ACC112 (cell line): Measurements from ENCODE around the gene XIRP1.

Experiments
- H2AFZ ChIP-seq: fragments of 200-600 bp; sonication (generic); one replicate; pipeline ENCODE4 v1.6.0; 2017; ENCODE audit warnings: antibody characterized with exemption, low read length; ENCODE audit not compliant: unreplicated experiment
- H3K27ac ChIP-seq: fragments of 200-600 bp; sonication (generic); 2 replicates; pipeline ENCODE4 v1.5.1; 2014; ENCODE audit warnings: low read depth, mild to moderate bottlenecking, antibody characterized with exemption, low read length, moderate library complexity
- H3K27me3 ChIP-seq: fragments of 200-600 bp; sonication (generic); 2 replicates; pipeline ENCODE4 v1.6.1; 2014; ENCODE audit warnings: mild to moderate bottlenecking, antibody characterized with exemption, low read length, moderate library complexity, mixed read lengths; ENCODE audit not compliant: insufficient read depth
- H3K36me3 ChIP-seq: fragments of 200-600 bp; sonication (generic); 2 replicates; pipeline ENCODE4 v1.6.1; 2016; ENCODE audit warnings: mild to moderate bottlenecking, antibody characterized with exemption, low read length, moderate library complexity, mixed read lengths; ENCODE audit not compliant: insufficient read depth
- H3K4me1 ChIP-seq: fragments of 200-600 bp; sonication (generic); one replicate; pipeline ENCODE4 v1.6.1; 2016; ENCODE audit warnings: low read length, mixed read lengths; ENCODE audit not compliant: insufficient read depth, unreplicated experiment, control insufficient read depth
- H3K4me3 ChIP-seq: fragments of 200-600 bp; sonication (generic); 2 replicates; pipeline ENCODE4 v1.5.1; 2014; ENCODE audit warnings: mild to moderate bottlenecking, low read depth, low read length
- H3K79me2 ChIP-seq: fragments of 200-600 bp; sonication (generic); one replicate; pipeline ENCODE4 v1.6.0; 2016; ENCODE audit warnings: low read length; ENCODE audit not compliant: control insufficient read depth, unreplicated experiment, insufficient read depth

XIRP1 gene

GRCh38 chr3:39141171-39141995 is 51.0 kb downstream of the XIRP1 start:
- peaks cover 43% of the 10 kb centered on the region for H3K79me2 ChIP-seq
- H3K27ac ChIP-seq, result no peak overlapping the region; the same call in 1 of the 2 replicates
- no peak overlapping the region for H2AFZ ChIP-seq
- no peak overlapping the region for H3K4me3 ChIP-seq
- H3K36me3 ChIP-seq, result peaks cover 19% of the 10 kb centered on the region; the same call in 1 of the 2 replicates
- no peaks in the 10 kb centered on the region for H3K27me3 ChIP-seq
- H3K4me1 ChIP-seq, result peaks cover 28% of the 10 kb centered on the region

GRCh38 chr3:39140341-39140971 is 51.9 kb downstream of the XIRP1 start:
- Histone ChIP-seq H3K79me2 (peaks cover 33% of the 10 kb centered on the region), H3K4me3 (no peak overlapping the region), H3K27ac (no peak overlapping the region), H3K27me3 (no peaks in the 10 kb centered on the region), H2AFZ (no peak overlapping the region), H3K4me1 (peaks cover 20% of the 10 kb centered on the region), H3K36me3 (peaks cover 14% of the 10 kb centered on the region; the same call in 1 of the 2 replicates)

- Histone ChIP-seq H3K27ac (no peak overlapping the region), H3K27me3 (no peaks in the 10 kb centered on the region), H3K4me1 (peaks cover 20% of the 10 kb centered on the region)
These were observed 53.0 kb downstream of the XIRP1 start for GRCh38 chr3:39139442-39139841.

GRCh38 chr3:39138804-39139415 is 53.5 kb downstream of the XIRP1 start:
- Histone ChIP-seq H3K4me1 (peaks cover 20% of the 10 kb centered on the region), H3K27me3 (no peaks in the 10 kb centered on the region), H3K4me3 (no peak overlapping the region), H3K79me2 (peaks cover 23% of the 10 kb centered on the region), H3K27ac (no peak overlapping the region), H3K36me3 (0 out of 2 replicates have a peak, but pooled peaks cover 6% of the 10 kb centered on the region), H2AFZ (no peak overlapping the region)

More at GRCh38 chr3:39139442-39139841, 53.0 kb downstream of the XIRP1 start:
- 0 out of 2 replicates have a peak, but pooled peaks cover 6% of the 10 kb centered on the region for H3K36me3 ChIP-seq
- H3K4me3 ChIP-seq, result no peak overlapping the region
- H2AFZ ChIP-seq, result no peak overlapping the region
- H3K79me2 ChIP-seq, result peaks cover 25% of the 10 kb centered on the region

GRCh38 chr3:39137991-39138803 is 54.2 kb downstream of the XIRP1 start:
- Histone ChIP-seq H3K4me3 (no peak overlapping the region), H2AFZ (no peak overlapping the region), H3K4me1 (peaks cover 20% of the 10 kb centered on the region), H3K27me3 (no peaks in the 10 kb centered on the region), H3K27ac (no peak overlapping the region), H3K79me2 (peaks cover 16% of the 10 kb centered on the region), H3K36me3 (0 out of 2 replicates have a peak, but pooled peaks cover 6% of the 10 kb centered on the region)

- Histone ChIP-seq H3K4me1 (peaks cover 18% of the 10 kb centered on the region), H3K27me3 (no peaks in the 10 kb centered on the region), H2AFZ (no peak overlapping the region), H3K36me3 (0 out of 2 replicates have a peak, but pooled peaks cover 3% of the 10 kb centered on the region), H3K27ac (no peak overlapping the region), H3K4me3 (no peak overlapping the region), H3K79me2 (peaks cover 9% of the 10 kb centered on the region)
These were observed 54.9 kb downstream of the XIRP1 start for GRCh38 chr3:39137435-39137936.

GRCh38 chr3:39136533-39137434 is 55.6 kb downstream of the XIRP1 start:
- H3K36me3 ChIP-seq, result 0 out of 2 replicates have a peak, but pooled peaks cover 2% of the 10 kb centered on the region
- H3K27me3 ChIP-seq, result no peaks in the 10 kb centered on the region
- no peak overlapping the region for H3K27ac ChIP-seq
- peaks cover 5% of the 10 kb centered on the region for H3K79me2 ChIP-seq
- H2AFZ ChIP-seq, result no peak overlapping the region
- no peak overlapping the region for H3K4me3 ChIP-seq
- peaks cover 11% of the 10 kb centered on the region for H3K4me1 ChIP-seq

- Histone ChIP-seq H3K36me3 (no peaks in the 10 kb centered on the region), H3K27ac (no peak overlapping the region), H2AFZ (no peak overlapping the region), H3K27me3 (no peaks in the 10 kb centered on the region), H3K79me2 (no peaks in the 10 kb centered on the region), H3K4me1 (no peaks in the 10 kb centered on the region), H3K4me3 (no peak overlapping the region)
These were observed 57.1 kb downstream of the XIRP1 start for GRCh38 chr3:39135170-39135805.

GRCh38 chr3:39134305-39134704 is 58.1 kb downstream of the XIRP1 start:
- H3K27ac ChIP-seq, result no peak overlapping the region
- no peaks in the 10 kb centered on the region for H3K4me1 ChIP-seq
- H3K27me3 ChIP-seq, result no peaks in the 10 kb centered on the region
- H3K79me2 ChIP-seq, result no peaks in the 10 kb centered on the region
- no peak overlapping the region for H3K4me3 ChIP-seq
- H3K36me3 ChIP-seq, result no peaks in the 10 kb centered on the region
- H2AFZ ChIP-seq, result no peak overlapping the region
